Liver (tissue), 9 donors: ENCODE measurements around the gene TOPBP1. TPM values are rescaled to one million over a fixed set of nuclear protein-coding genes. Genes with fewer than 3 reads are reported as not detected.
A peak's percentile ranks its signal among the peaks of the same experiment; 100 is the strongest.
"Not testable (repeated sequence)": the region's sequence is repeated elsewhere in the genome, so short reads cannot be mapped to it uniquely, and the experiment has no call there.

ENCODE experiments used
- DNase-seq: peaks from one replicate; pipeline ENCODE4 v3.0.0-alpha.2; 2017; ENCODE audit warnings: low spot score
- H3K27ac ChIP-seq, 2 donors: one replicate each; pipeline ENCODE4 v1.7.0; 2013; ENCODE audit warnings: inconsistent platforms in 2 of 2, low read length in 2 of 2, control low read depth in 1 of 2, low read depth in 1 of 2, mild to moderate bottlenecking in 1 of 2
- H3K27me3 ChIP-seq, 4 donors: one replicate each; pipeline versions ENCODE4 v1.6.1 to v1.7.0; 2013; ENCODE audit warnings: low read length in 3 of 4, inconsistent platforms in 1 of 4, mild to moderate bottlenecking in 1 of 4, moderate library complexity in 1 of 4; ENCODE audit not compliant: control insufficient read depth in 4 of 4, insufficient read depth in 4 of 4
- H3K36me3 ChIP-seq, 4 donors: one replicate each; pipeline versions ENCODE4 v1.6.1 to v1.7.0; 2013; ENCODE audit warnings: low read length in 3 of 4, mild to moderate bottlenecking in 3 of 4, low read depth in 1 of 4, moderate library complexity in 1 of 4; ENCODE audit not compliant: control insufficient read depth in 4 of 4, insufficient read depth in 3 of 4
- H3K4me1 ChIP-seq, 4 donors: one replicate each; pipeline versions ENCODE4 v1.6.1 to v1.7.0; 2013; ENCODE audit warnings: low read length in 3 of 4, mild to moderate bottlenecking in 3 of 4, moderate library complexity in 1 of 4; ENCODE audit not compliant: control insufficient read depth in 4 of 4, insufficient read depth in 4 of 4
- H3K4me3 ChIP-seq, 3 donors: one replicate each; pipeline versions ENCODE4 v1.6.1 to v1.7.0; 2013; ENCODE audit warnings: low read length in 3 of 3, control low read depth in 1 of 3, low read depth in 1 of 3, mild to moderate bottlenecking in 1 of 3
- H3K9ac ChIP-seq, 2 donors: one replicate each; pipeline ENCODE4 v1.7.0; 2013; ENCODE audit warnings: low read length in 2 of 2, mild to moderate bottlenecking in 2 of 2, moderate library complexity in 2 of 2, control low read depth in 1 of 2, low read depth in 1 of 2
- H3K9me3 ChIP-seq, 4 donors: one replicate each; pipeline versions ENCODE4 v1.6.1 to v1.7.0; 2013; ENCODE audit warnings: low read length in 3 of 4; ENCODE audit not compliant: control insufficient read depth in 4 of 4
- ATF3 ChIP-seq: IDR thresholded peaks from 2 replicates; pipeline ENCODE4 v1.6.1; 2016; ENCODE audit warnings: antibody characterized with exemption
- CTCF ChIP-seq: fragments of 150-350 bp; IDR thresholded peaks from 2 replicates; pipeline ENCODE4 v1.5.1; 2017; ENCODE audit warnings: improper control_type of control experiment, low read depth, low read length; ENCODE audit not compliant: missing input control
- EGR1 ChIP-seq, 2 donors: IDR thresholded peaks; 2 replicates each; pipeline ENCODE4 v1.6.1; 2016 to 2018; ENCODE audit warnings: antibody characterized with exemption in 2 of 2, low read depth in 2 of 2
- FOXA1 ChIP-seq: IDR thresholded peaks from 2 replicates; pipeline ENCODE4 v1.6.1; 2016; ENCODE audit warnings: antibody characterized with exemption
- FOXA2 ChIP-seq: IDR thresholded peaks from 2 replicates; pipeline ENCODE4 v1.6.1; 2016; ENCODE audit warnings: antibody characterized with exemption
- GABPA ChIP-seq, 2 donors: IDR thresholded peaks in 1 of 2; conservative IDR thresholded peaks in 1 of 2; 2 replicates each; pipeline ENCODE4 v1.6.1; 2016; ENCODE audit warnings: antibody characterized with exemption in 2 of 2, mild to moderate bottlenecking in 1 of 2, moderate library complexity in 1 of 2
- HNF4A ChIP-seq, 2 donors: conservative IDR thresholded peaks; 2 replicates each; pipeline ENCODE4 v1.6.1; 2016; ENCODE audit warnings: antibody characterized with exemption in 2 of 2, mild to moderate bottlenecking in 2 of 2
- HNF4G ChIP-seq: IDR thresholded peaks from 2 replicates; pipeline ENCODE4 v1.6.1; 2016; ENCODE audit warnings: antibody characterized with exemption
- JUND ChIP-seq, 2 donors: IDR thresholded peaks; 2 replicates each; pipeline ENCODE4 v1.6.1; 2016; ENCODE audit warnings: antibody characterized with exemption in 2 of 2
- MAX ChIP-seq: IDR thresholded peaks from 2 replicates; pipeline ENCODE4 v1.6.1; 2016; ENCODE audit warnings: antibody characterized with exemption
- NR2F2 ChIP-seq: IDR thresholded peaks from 2 replicates; pipeline ENCODE4 v1.6.1; 2016; ENCODE audit warnings: antibody characterized with exemption
- RAD21 ChIP-seq, 2 donors: IDR thresholded peaks; 2 replicates each; pipeline ENCODE4 v1.6.1; 2016; ENCODE audit warnings: antibody characterized with exemption in 2 of 2, mild to moderate bottlenecking in 2 of 2
- REST ChIP-seq: IDR thresholded peaks from 2 replicates; pipeline ENCODE4 v1.6.1; 2016; ENCODE audit warnings: antibody characterized with exemption, mild to moderate bottlenecking
- RXRA ChIP-seq, 2 donors: IDR thresholded peaks; 2 replicates each; pipeline ENCODE4 v1.6.1; 2017 to 2018; ENCODE audit warnings: antibody characterized with exemption in 2 of 2, mild to moderate bottlenecking in 1 of 2
- SP1 ChIP-seq: IDR thresholded peaks from 2 replicates; pipeline ENCODE4 v1.6.1; 2018; ENCODE audit warnings: antibody characterized with exemption, mild to moderate bottlenecking
- TAF1 ChIP-seq: conservative IDR thresholded peaks from 2 replicates; pipeline ENCODE4 v1.6.1; 2016; ENCODE audit warnings: antibody characterized with exemption, mild to moderate bottlenecking
- ZBTB33 ChIP-seq: IDR thresholded peaks from 2 replicates; pipeline ENCODE4 v1.6.1; 2016; ENCODE audit warnings: antibody characterized with exemption
- WGBS: extraction: QIAGEN DNeasy Blood & Tissue Kit; methylation state at CpG from one replicate; pipeline ENCODE4 v1.1.7; 2013; 5-methylcytosine and 5-hydroxymethylcytosine counted together
- polyA plus RNA-seq, 2 donors: library from polyadenylated mRNA; stranded (reverse) in 1 of 2; unstranded in 1 of 2; fragments of 200-250 nt in 1 of 2; fragments of >200 nt in 1 of 2; fragmentation: Nextera tagmentation in 1 of 2; extraction: Ambion mirVana in 1 of 2; gene quantifications; one replicate each; pipeline versions ENCODE4 v1.2.1 to v1.2.3, GENCODE V29; 2013 to 2015
- total RNA-seq, 2 donors: library from RNA; depleted of rRNA; stranded (reverse); fragments of >200 nt; gene quantifications; one replicate each; pipeline ENCODE4 v1.2.3, GENCODE V29; 2014
- donor health status: healthy.
- donor health status: healthy.
- donor health status: healthy.
- donor health status: healthy.
- donor health status: healthy.

TOPBP1 gene
- total and polyA plus RNA-seq, 4 donors = 3.3 to 22.9 (median 8.7) TPM

GRCh38 chr3:133669949-133670524, 8.3 kb upstream of the TOPBP1 start:
- Histone ChIP-seq H3K4me3 (peak overlapping the region in 1 of 3 donors; percentile 2), H3K4me1 (peaks cover 16 to 63% (median 53%) of the 10 kb centered on the region in 4 donors), H3K27ac (peak overlapping the region; percentile 43 to 71), H3K27me3 (no peaks in the 10 kb centered on the region), H3K9me3 (no peaks in the 10 kb centered on the region), H3K36me3 (no peaks in the 10 kb centered on the region), H3K9ac (no peak overlapping the region)
- no peak for DNase-seq
- 36% methylated on average over 4 of the region's 4 CpGs for WGBS
- TF ChIP-seq ATF3 = peak; percentile 71
- no peak for TF ChIP-seq EGR1 (IDR thresholded peaks at IDR 0.05; ENCODE audit: low read depth in 2 of 2)
- peak; percentile 84 for TF ChIP-seq NR2F2
- TF ChIP-seq SP1 = peak; percentile 99
- TF ChIP-seq FOXA2 = no peak
- peak in 1 of 2 donors; percentile 94 for TF ChIP-seq HNF4A (conservative IDR thresholded peaks at IDR 0.05)
- TF ChIP-seq RXRA (IDR thresholded peaks at IDR 0.05) = peak in 1 of 2 donors; percentile 93
- TF ChIP-seq HNF4G = no peak
- no peak for TF ChIP-seq JUND (IDR thresholded peaks at IDR 0.05)
- TF ChIP-seq RAD21 (IDR thresholded peaks at IDR 0.05) = peak; percentile 56 to 64
- TF ChIP-seq TAF1 = no peak

GRCh38 chr3:133667118-133667517, 5.4 kb upstream of the TOPBP1 start:
- H3K27ac ChIP-seq = no peak overlapping the region
- WGBS = 92% methylated on average over 2 of the region's 2 CpGs
- no peaks in the 10 kb centered on the region for H3K36me3 ChIP-seq
- H3K4me1 ChIP-seq = peaks cover 9 to 68% (median 59%) of the 10 kb centered on the region in 4 donors
- H3K4me3 ChIP-seq = no peak overlapping the region
- no peak for DNase-seq
- H3K9me3 ChIP-seq = no peaks in the 10 kb centered on the region
- no peaks in the 10 kb centered on the region for H3K27me3 ChIP-seq
- H3K9ac ChIP-seq = no peak overlapping the region
- TF ChIP-seq REST (no peak), FOXA2 (no peak), ZBTB33 (no peak), NR2F2 (no peak), ATF3 (no peak), FOXA1 (no peak), JUND (IDR thresholded peaks at IDR 0.05) (no peak), MAX (no peak), CTCF (no peak), GABPA (IDR thresholded peaks at IDR 0.05 in 1 of 2, conservative IDR thresholded peaks at IDR 0.05 in 1 of 2) (no peak), EGR1 (IDR thresholded peaks at IDR 0.05; ENCODE audit: low read depth in 2 of 2) (no peak), RXRA (IDR thresholded peaks at IDR 0.05) (no peak), RAD21 (IDR thresholded peaks at IDR 0.05) (no peak), TAF1 (no peak)

GRCh38 chr3:133665188-133665587, 3.4 kb upstream of the TOPBP1 start:
- not testable (repeated sequence) for H3K4me3 ChIP-seq, DNase-seq, H3K27me3 ChIP-seq, H3K27ac ChIP-seq, H3K9ac ChIP-seq, H3K9me3 ChIP-seq, H3K36me3 ChIP-seq
- H3K4me1 ChIP-seq = peaks cover 9 to 61% (median 50%) of the 10 kb centered on the region in 4 donors
- 93% methylated on average over 3 of the region's 3 CpGs for WGBS
